ENCODE results near the gene IZUMO1.
A peak's percentile ranks its signal among the peaks of the same experiment; 100 is the strongest.

GRCh38 chr19:48713041-48713863 is 33.5 kb downstream of the IZUMO1 start:
- TF ChIP-seq CTCF (IDR thresholded peaks at IDR 0.05; ENCODE audit: poor library complexity, severe bottlenecking) = peak; percentile 54
- no peak for TF ChIP-seq EZH2 (IDR thresholded peaks at IDR 0.05; ENCODE audit: borderline replicate concordance, insufficient read depth, low read length, poor library complexity, severe bottlenecking)
- no peak for TF ChIP-seq POLR2AphosphoS5 (IDR thresholded peaks at IDR 0.05)
- TF ChIP-seq REST (IDR thresholded peaks at IDR 0.05; ENCODE audit: borderline replicate concordance) = no peak
- TF ChIP-seq EP300 (conservative IDR thresholded peaks at IDR 0.05; ENCODE audit: poor library complexity, severe bottlenecking) = no peak
- no peak for TF ChIP-seq TAF1 (IDR thresholded peaks at IDR 0.05; ENCODE audit: low read depth)
- no peak for TF ChIP-seq RAD21 (conservative IDR thresholded peaks at IDR 0.05)
- TF ChIP-seq SMC3 (conservative IDR thresholded peaks at IDR 0.05; ENCODE audit: poor library complexity) = no peak
